HTR-8/SVneo (cell line): ENCODE results near the gene SNTN.
"Not testable (repeated sequence)": the region's sequence is repeated elsewhere in the genome, so short reads cannot be mapped to it uniquely, and the experiment has no call there.

Source experiments
- DNase-seq: peaks from one replicate; pipeline ENCODE4 v3.0.0; 2011; ENCODE audit warnings: low spot score, mixed read lengths; ENCODE audit not compliant: insufficient read length
- FAIRE-seq: peaks from 2 replicates; lab custom pipeline; 2011; peaks lifted over from hg19 to GRCh38; lab: Jason Lieb, UNC

Gene SNTN

DNA sequence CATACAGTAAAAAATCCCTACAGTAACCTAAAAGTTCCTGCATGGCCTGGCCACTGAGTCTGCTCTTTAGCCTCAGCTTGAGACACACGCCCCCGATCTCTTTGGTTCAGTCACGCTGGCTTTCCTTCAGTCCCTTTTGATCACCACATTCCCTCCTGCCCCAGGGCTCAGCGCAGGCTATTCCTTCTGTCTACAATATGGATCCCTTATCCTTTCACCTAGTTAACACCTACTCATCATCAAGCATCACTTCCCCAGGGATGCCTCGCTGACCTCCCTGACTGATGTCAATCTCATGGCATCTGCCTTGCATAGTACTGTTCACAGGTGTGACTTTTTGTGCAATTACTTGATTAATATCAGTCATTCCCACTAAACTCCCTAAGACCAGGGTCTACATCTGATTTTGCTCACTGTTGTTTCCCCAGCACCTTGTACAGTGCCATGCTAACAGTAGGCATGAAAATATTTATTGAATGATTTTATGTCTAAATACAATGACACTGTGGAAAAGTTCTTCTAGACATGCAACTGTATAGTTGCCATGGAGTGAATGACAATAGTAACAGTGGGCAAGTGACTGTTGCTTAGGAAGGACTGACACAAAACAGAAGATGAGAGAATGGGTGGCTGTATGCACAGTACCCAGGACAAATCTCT, at the start of gene SNTN:
Gene SNTN (plus strand): TSS at position 610 of the 660 bp plus-strand sequence. CDS start 13 bp downstream, at position 623.
- FAIRE-seq (no peak), DNase-seq (no peak)

- DNase-seq = no peak
- FAIRE-seq = no peak
These were observed 44.8 kb upstream of the SNTN start for GRCh38 chr3:63607716-63608115.

DNA sequence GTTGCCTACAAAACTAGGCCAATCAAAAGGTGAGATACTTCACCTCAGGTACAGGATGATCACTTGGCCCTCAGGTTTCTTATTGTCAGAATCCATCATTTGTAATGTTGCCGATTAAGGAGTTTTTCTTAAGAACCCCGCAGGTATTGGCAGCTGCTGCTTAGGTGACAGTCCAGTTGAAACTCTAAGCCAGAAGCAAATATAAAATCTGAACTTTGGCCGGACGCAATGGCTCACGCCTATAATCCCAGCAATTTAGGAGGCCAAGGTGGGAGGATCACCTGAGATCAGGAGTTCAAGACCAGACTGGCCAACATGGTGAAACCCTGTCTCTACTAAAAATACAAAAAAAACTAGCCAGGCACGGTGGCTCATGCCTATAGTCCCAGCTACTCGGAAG, 43.1 kb upstream of the SNTN start:
- DNase-seq = no peak
- no peak for FAIRE-seq

DNA sequence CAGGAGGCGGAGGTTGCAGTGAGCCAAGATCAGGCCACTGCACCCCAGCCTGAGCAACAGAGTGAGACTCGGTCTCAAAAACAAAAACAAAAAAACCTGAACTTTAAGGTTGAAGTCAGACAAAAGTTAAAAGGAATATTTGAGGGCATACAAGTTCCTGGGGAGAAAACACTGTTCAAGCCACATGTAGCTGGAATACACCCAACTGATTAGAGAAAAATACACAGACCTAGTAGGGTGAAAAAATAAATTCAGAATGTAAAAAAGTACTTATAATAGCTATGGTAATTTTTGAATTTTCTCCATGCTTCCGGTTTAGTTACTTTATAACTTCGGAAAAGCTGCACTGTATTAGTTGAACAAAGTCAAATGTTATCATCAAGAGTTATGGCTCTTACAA, 42.6 kb upstream of the SNTN start:
- FAIRE-seq = no peak
- no peak for DNase-seq

DNA sequence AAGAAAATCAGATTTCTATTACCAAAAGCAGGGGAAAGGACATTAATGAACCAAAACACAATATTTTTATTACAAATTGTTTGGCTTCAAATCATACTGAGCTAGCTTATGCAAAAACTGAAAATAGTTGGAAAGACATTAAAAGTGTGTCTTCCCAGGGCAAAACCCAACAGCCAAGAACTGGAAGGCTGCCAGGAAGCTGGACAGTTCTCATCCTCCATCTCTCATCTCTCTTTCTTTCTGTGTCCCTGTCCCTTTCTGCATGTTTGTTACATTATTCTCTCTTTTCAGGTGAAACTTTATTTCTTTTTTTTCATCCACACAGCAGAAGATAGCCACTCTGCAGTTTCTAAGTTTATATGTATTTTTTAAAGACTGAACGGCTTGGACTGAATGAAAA, 41.1 kb upstream of the SNTN start:
- DNase-seq (no peak), FAIRE-seq (no peak)

GRCh38 chr3:63613561-63613960, 38.9 kb upstream of the SNTN start:
- FAIRE-seq (no peak), DNase-seq (no peak)

DNA sequence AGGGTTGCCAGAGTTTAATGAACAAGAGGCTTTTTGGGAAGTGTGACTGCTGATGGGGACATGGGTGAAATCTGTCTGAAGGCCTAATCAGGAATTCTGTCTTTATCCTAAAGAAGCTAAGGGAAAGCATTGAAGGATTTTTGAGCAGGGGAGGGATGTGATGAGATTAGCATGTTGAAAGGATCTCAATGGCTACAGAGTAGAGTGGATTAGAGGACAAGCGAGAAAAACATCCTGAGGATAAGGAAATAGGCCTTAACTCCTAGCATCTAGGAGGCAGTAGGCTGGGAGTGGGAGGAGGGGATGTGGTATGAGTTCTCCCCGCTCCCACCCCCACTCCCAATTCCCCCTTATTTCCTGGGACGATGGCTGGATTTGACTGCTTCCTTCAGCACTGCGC, 35.1 kb upstream of the SNTN start:
- DNase-seq (no peak), FAIRE-seq (no peak)

DNA sequence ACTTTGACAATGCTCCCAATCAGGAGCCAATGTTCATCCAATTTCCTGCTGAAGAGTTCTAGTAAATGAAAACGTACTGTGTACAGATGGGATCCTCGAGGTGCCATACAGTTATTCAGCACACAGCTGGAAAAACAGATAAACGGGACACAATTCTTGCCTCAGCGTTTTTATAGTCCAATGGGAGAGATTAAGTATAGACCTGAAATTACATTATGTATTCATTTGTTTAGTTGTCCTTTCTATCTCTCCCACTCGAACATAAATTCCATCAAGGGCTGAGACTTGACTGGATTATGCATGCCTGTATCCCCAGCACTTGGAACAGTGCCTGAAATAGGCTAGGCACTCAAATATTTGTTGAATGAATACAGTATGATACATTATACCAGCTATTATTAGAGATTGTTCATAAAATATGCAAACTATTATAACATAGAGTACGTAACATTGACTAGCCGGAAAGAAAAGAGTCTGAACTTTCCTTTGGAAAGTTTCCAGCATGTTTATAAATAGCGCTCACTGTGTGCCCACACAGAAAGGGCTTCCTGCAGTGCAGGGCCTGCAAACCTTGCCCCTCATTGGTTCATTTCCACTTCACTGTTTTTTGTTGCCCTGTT, 27.4 kb upstream of the SNTN start:
- DNase-seq (no peak), FAIRE-seq (no peak)

- FAIRE-seq (no peak), DNase-seq (no peak)
These were observed 20.8 kb upstream of the SNTN start for GRCh38 chr3:63631670-63632069.

GRCh38 chr3:63635186-63635585, 17.3 kb upstream of the SNTN start:
- no peak for FAIRE-seq
- DNase-seq = no peak

GRCh38 chr3:63639806-63640205, 12.7 kb upstream of the SNTN start:
- FAIRE-seq (no peak), DNase-seq (no peak)

DNA sequence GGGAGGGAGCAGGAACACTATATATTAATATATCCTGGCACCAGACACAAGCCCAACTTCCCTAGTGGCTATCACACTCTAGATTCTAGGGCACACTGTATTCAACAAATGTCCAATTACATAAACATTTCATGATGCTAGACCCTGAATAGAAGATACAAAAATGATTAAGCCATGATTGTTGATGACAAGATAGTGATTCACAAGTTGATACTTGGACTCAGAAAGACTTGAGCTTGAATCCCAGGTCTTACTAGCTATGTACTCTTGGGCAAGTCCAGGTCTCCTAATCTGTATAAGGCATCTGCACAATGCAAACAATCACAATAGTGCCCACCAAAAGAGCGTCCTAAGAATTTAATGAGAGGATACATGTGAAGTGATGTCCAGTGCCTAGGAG, 10.0 kb upstream of the SNTN start:
- FAIRE-seq = no peak
- no peak for DNase-seq

DNA sequence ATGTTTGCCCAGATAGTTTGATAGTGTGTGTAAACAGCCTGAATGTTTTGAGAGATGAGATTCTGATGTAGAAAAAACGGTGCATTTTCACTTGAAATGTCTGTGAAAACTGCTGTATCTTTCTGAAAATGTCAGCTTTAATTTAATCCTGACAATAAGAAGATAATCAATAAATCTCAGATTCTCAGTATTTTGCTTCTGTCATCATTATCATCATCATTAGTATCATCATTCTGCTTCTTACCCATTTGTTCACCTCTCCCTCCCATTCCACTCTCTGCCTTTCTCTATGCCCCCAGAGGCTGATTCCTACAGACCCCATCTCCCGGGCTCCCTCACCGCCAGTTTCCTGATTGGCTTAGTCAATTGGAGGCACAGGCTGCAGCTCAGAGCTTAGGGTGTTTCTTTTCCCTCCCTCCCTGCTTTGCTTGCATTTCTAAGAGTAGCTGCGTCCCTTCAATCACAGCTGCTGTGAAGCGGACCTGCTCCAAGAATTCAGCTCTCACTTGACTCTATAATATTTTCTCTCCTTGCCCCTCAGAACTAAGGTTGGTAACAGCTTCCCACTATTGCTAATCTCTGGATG, 8.2 kb upstream of the SNTN start:
- DNase-seq (no peak), FAIRE-seq (no peak)

DNA sequence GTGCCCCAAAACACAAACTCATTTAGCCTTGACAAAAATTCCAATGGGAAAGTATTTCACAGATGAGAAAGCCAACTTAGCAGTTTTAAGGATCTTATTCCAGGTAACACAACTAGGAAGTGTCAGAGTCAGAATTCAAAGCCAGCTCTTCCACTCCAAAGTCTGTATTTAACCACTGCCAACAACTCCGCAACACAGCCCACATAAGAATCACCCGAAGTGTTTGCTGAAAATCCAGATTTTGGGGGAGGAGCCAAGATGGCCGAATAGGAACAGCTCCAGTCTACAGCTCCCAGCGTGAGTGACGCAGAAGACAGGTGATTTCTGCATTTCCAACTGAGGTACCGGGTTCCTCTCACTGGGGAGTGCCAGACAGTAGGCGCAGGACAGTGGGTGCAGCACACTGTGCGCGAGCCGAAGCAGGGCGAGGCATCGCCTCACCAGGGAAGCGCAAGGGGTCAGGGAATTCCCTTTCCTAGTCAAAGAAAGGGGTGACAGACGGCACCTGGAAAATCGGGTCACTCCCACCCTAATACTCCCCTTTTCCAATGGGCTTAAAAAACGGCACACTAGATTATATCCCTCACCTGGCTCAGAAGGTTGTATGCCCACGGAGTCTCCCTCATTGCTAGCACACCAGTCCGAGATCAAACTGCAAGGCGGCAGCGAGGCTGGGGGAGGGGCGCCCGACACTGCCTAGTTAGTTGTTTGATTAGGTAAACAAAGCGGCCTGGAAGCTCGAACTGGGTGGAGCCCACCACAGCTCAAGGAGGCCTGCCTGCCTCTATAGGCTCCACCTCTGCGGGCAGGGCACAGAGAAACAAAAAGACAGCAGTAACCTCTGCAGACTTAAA, 7.3 kb upstream of the SNTN start:
- DNase-seq, FAIRE-seq: not testable (repeated sequence)

- DNase-seq (no peak), FAIRE-seq (no peak)
These were observed 1.7 kb downstream of the SNTN start for GRCh38 chr3:63654211-63654610.

DNA sequence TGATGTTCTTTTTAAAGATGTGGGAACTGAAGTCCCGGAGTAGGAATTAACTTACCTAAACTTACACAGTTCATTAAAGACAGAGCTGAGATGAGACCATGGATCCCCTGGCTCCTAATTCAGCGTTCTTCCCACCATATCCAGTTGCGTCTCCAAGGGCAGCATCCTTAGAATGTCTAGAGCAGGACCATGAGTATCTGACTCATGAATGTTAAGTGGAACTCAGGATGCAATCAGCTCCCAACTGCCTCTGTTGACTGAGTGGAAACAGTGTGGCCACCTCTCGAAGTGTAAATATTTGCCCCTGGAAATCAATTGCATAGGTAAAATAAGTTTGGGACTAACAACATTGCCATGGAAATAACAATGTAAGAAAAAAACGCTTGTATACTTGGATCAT, 2.5 kb downstream of the SNTN start:
- DNase-seq = no peak
- FAIRE-seq = no peak

DNA sequence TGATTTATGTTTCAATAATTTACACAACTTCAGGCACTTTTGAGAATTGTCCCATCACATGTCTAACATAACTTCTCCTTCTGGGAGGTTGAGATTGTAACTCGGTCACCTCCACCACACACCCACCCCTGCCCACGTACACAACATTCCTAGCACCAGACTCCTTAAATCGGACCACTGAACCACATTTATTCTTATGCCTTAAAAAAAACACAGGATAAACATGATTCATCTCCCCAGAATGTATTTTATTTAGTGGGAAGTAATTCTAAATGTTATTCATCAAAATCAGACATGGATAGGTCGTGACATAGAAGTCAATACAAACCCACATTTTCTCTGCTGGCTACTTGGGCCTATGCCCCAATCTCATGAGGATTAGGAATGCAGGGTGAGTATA, 3.0 kb downstream of the SNTN start:
- DNase-seq (peak; percentile 27), FAIRE-seq (peak; percentile 20)

- DNase-seq (no peak), FAIRE-seq (no peak)
These were observed 4.3 kb downstream of the SNTN start for GRCh38 chr3:63656786-63657185.

GRCh38 chr3:63661242-63661641, 8.8 kb downstream of the SNTN start:
- DNase-seq (no peak), FAIRE-seq (no peak)

- FAIRE-seq = no peak
- DNase-seq = no peak
These were observed 9.5 kb downstream of the SNTN start for GRCh38 chr3:63662011-63662410.

- FAIRE-seq = no peak
- no peak for DNase-seq
These were observed 10.0 kb downstream of the SNTN start for GRCh38 chr3:63662500-63662899.
